Liver (tissue), 9 donors: ENCODE measurements around the gene RMND1. TPM values are rescaled to one million over a fixed set of nuclear protein-coding genes. Genes with fewer than 3 reads are reported as not detected.

Experiments used
- DNase-seq: peaks from one replicate; pipeline ENCODE4 v3.0.0-alpha.2; 2017; ENCODE audit warnings: low spot score
- H3K27ac ChIP-seq, 2 donors: one replicate each; pipeline ENCODE4 v1.7.0; 2013; ENCODE audit warnings: inconsistent platforms in 2 of 2, low read length in 2 of 2, control low read depth in 1 of 2, low read depth in 1 of 2, mild to moderate bottlenecking in 1 of 2
- H3K27me3 ChIP-seq, 4 donors: one replicate each; pipeline versions ENCODE4 v1.6.1 to v1.7.0; 2013; ENCODE audit warnings: low read length in 3 of 4, inconsistent platforms in 1 of 4, mild to moderate bottlenecking in 1 of 4, moderate library complexity in 1 of 4; ENCODE audit not compliant: control insufficient read depth in 4 of 4, insufficient read depth in 4 of 4
- H3K36me3 ChIP-seq, 4 donors: one replicate each; pipeline versions ENCODE4 v1.6.1 to v1.7.0; 2013; ENCODE audit warnings: low read length in 3 of 4, mild to moderate bottlenecking in 3 of 4, low read depth in 1 of 4, moderate library complexity in 1 of 4; ENCODE audit not compliant: control insufficient read depth in 4 of 4, insufficient read depth in 3 of 4
- H3K4me1 ChIP-seq, 4 donors: one replicate each; pipeline versions ENCODE4 v1.6.1 to v1.7.0; 2013; ENCODE audit warnings: low read length in 3 of 4, mild to moderate bottlenecking in 3 of 4, moderate library complexity in 1 of 4; ENCODE audit not compliant: control insufficient read depth in 4 of 4, insufficient read depth in 4 of 4
- H3K4me3 ChIP-seq, 3 donors: one replicate each; pipeline versions ENCODE4 v1.6.1 to v1.7.0; 2013; ENCODE audit warnings: low read length in 3 of 3, control low read depth in 1 of 3, low read depth in 1 of 3, mild to moderate bottlenecking in 1 of 3
- H3K9ac ChIP-seq, 2 donors: one replicate each; pipeline ENCODE4 v1.7.0; 2013; ENCODE audit warnings: low read length in 2 of 2, mild to moderate bottlenecking in 2 of 2, moderate library complexity in 2 of 2, control low read depth in 1 of 2, low read depth in 1 of 2
- H3K9me3 ChIP-seq, 4 donors: one replicate each; pipeline versions ENCODE4 v1.6.1 to v1.7.0; 2013; ENCODE audit warnings: low read length in 3 of 4; ENCODE audit not compliant: control insufficient read depth in 4 of 4
- EGR1 ChIP-seq, 2 donors: IDR thresholded peaks; 2 replicates each; pipeline ENCODE4 v1.6.1; 2016 to 2018; ENCODE audit warnings: antibody characterized with exemption in 2 of 2, low read depth in 2 of 2
- FOXA1 ChIP-seq: IDR thresholded peaks from 2 replicates; pipeline ENCODE4 v1.6.1; 2016; ENCODE audit warnings: antibody characterized with exemption
- FOXA2 ChIP-seq: IDR thresholded peaks from 2 replicates; pipeline ENCODE4 v1.6.1; 2016; ENCODE audit warnings: antibody characterized with exemption
- GABPA ChIP-seq, 2 donors: IDR thresholded peaks in 1 of 2; conservative IDR thresholded peaks in 1 of 2; 2 replicates each; pipeline ENCODE4 v1.6.1; 2016; ENCODE audit warnings: antibody characterized with exemption in 2 of 2, mild to moderate bottlenecking in 1 of 2, moderate library complexity in 1 of 2
- HNF4A ChIP-seq, 2 donors: conservative IDR thresholded peaks; 2 replicates each; pipeline ENCODE4 v1.6.1; 2016; ENCODE audit warnings: antibody characterized with exemption in 2 of 2, mild to moderate bottlenecking in 2 of 2
- HNF4G ChIP-seq: IDR thresholded peaks from 2 replicates; pipeline ENCODE4 v1.6.1; 2016; ENCODE audit warnings: antibody characterized with exemption
- JUND ChIP-seq, 2 donors: IDR thresholded peaks; 2 replicates each; pipeline ENCODE4 v1.6.1; 2016; ENCODE audit warnings: antibody characterized with exemption in 2 of 2
- NR2F2 ChIP-seq: IDR thresholded peaks from 2 replicates; pipeline ENCODE4 v1.6.1; 2016; ENCODE audit warnings: antibody characterized with exemption
- RAD21 ChIP-seq, 2 donors: IDR thresholded peaks; 2 replicates each; pipeline ENCODE4 v1.6.1; 2016; ENCODE audit warnings: antibody characterized with exemption in 2 of 2, mild to moderate bottlenecking in 2 of 2
- RXRA ChIP-seq, 2 donors: IDR thresholded peaks; 2 replicates each; pipeline ENCODE4 v1.6.1; 2017 to 2018; ENCODE audit warnings: antibody characterized with exemption in 2 of 2, mild to moderate bottlenecking in 1 of 2
- SP1 ChIP-seq: IDR thresholded peaks from 2 replicates; pipeline ENCODE4 v1.6.1; 2018; ENCODE audit warnings: antibody characterized with exemption, mild to moderate bottlenecking
- TAF1 ChIP-seq: conservative IDR thresholded peaks from 2 replicates; pipeline ENCODE4 v1.6.1; 2016; ENCODE audit warnings: antibody characterized with exemption, mild to moderate bottlenecking
- YY1 ChIP-seq: IDR thresholded peaks from 2 replicates; pipeline ENCODE4 v1.6.1; 2016; ENCODE audit warnings: antibody characterized with exemption, mild to moderate bottlenecking
- WGBS: extraction: QIAGEN DNeasy Blood & Tissue Kit; methylation state at CpG from one replicate; pipeline ENCODE4 v1.1.7; 2013; 5-methylcytosine and 5-hydroxymethylcytosine counted together
- polyA plus RNA-seq, 2 donors: library from polyadenylated mRNA; stranded (reverse) in 1 of 2; unstranded in 1 of 2; fragments of 200-250 nt in 1 of 2; fragments of >200 nt in 1 of 2; fragmentation: Nextera tagmentation in 1 of 2; extraction: Ambion mirVana in 1 of 2; gene quantifications; one replicate each; pipeline versions ENCODE4 v1.2.1 to v1.2.3, GENCODE V29; 2013 to 2015
- total RNA-seq, 2 donors: library from RNA; depleted of rRNA; stranded (reverse); fragments of >200 nt; gene quantifications; one replicate each; pipeline ENCODE4 v1.2.3, GENCODE V29; 2014
- TF ChIP-seq, protein P1 (sequence below): IDR thresholded peaks from 2 replicates; pipeline ENCODE4 v1.6.1; 2016; ENCODE audit warnings: antibody characterized with exemption
- TF ChIP-seq, protein P2 (sequence below): IDR thresholded peaks from 2 replicates; pipeline ENCODE4 v1.6.1; 2016; ENCODE audit warnings: antibody characterized with exemption
- TF ChIP-seq, protein P3 (sequence below): fragments of 150-350 bp; IDR thresholded peaks from 2 replicates; pipeline ENCODE4 v1.5.1; 2017; ENCODE audit warnings: improper control_type of control experiment, low read depth, low read length; ENCODE audit not compliant: missing input control
- TF ChIP-seq, protein P4 (sequence below): IDR thresholded peaks from 2 replicates; pipeline ENCODE4 v1.6.1; 2016; ENCODE audit warnings: antibody characterized with exemption, mild to moderate bottlenecking
- donor health status: healthy.
- donor health status: healthy.
- donor health status: healthy.
- donor health status: healthy.
- donor health status: healthy.

The RMND1 gene
- total and polyA plus RNA-seq, 4 donors: 13.2 to 22.6 (median 18.1) TPM

DNA sequence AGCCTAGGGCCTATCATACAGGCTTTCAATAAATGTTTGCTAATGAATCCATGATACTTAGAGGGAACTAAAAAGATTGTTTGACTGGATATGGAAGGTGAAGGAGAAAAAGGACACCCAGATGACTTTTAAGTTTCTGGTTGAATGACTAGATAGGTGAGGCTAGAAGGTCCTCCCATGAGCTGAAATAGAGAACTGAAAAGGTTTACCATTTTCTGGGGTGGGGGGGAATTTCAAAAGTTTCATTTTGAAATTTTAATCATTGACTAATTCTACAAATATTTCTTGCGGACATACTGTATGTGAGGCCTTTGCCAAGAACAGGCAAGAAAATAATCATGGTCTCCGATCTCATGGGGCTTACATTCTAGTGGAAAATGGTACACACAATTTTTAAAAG is 42.7 kb downstream of the RMND1 start:
- TF ChIP-seq HNF4A (conservative IDR thresholded peaks at IDR 0.05): no peak
- DNase-seq: no peak
- Histone ChIP-seq H3K4me1 (no peaks in the 10 kb centered on the region), H3K36me3 (peaks cover 6 to 36% (median 21%) of the 10 kb centered on the region in 4 donors), H3K4me3 (no peak overlapping the region), H3K27ac (no peak overlapping the region), H3K9me3 (no peaks in the 10 kb centered on the region), H3K9ac (no peak overlapping the region), H3K27me3 (no peaks in the 10 kb centered on the region)
- WGBS: 91% methylated on average over 2 of the region's 2 CpGs

DNA sequence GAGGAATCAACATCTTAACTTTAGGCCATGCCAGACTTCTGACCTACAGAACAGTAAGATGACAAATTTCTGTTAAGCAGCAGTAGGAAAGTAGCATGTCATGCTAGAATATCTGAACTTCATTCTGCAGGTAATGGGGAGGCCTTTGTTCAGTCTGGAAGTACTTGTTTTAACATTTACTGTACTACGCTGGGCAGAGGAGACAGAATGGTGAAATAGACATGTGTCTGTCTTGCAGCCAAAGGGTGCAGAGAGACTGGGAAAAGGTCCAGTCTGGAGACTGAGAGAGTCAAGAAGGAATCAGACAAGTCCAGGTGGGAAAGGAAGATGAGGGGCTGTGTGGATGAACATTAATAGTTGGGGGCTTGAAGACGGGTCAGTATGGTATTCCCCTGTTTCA is 43.1 kb downstream of the RMND1 start:
- 81% methylated on average over 2 of the region's 2 CpGs for WGBS
- Histone ChIP-seq H3K9me3 (no peaks in the 10 kb centered on the region), H3K36me3 (peaks cover 5 to 33% (median 19%) of the 10 kb centered on the region in 4 donors)

DNA sequence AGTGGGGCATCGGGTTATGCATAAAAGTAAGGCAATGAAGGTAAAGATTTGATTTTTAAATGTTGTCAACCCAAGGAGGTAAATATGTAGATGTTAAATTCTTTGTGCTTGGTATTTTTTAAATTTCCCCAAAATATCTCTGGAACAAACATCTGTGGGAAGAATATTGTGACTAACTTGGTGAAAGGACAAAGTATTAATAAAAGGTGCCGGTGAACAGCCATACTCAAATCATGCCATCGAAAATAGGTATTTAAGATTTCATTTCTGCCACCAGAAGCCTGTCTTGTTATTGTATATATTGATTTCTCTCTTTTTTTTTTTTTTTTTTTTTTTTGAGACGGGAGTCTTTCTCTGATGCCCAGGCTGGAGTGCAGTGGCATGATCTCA is 48.0 kb downstream of the RMND1 start:
- no peak for DNase-seq
- H3K27ac ChIP-seq: no peak overlapping the region
- no peak overlapping the region for H3K4me3 ChIP-seq
- TF ChIP-seq JUND (IDR thresholded peaks at IDR 0.05): no peak
- TF ChIP-seq, protein P1, sequence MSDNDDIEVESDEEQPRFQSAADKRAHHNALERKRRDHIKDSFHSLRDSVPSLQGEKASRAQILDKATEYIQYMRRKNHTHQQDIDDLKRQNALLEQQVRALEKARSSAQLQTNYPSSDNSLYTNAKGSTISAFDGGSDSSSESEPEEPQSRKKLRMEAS: no peak
- no peak for TF ChIP-seq FOXA1
- no peak for TF ChIP-seq RXRA (IDR thresholded peaks at IDR 0.05)
- no peak for TF ChIP-seq NR2F2
- no peak for TF ChIP-seq FOXA2
- no peak for TF ChIP-seq SP1
- TF ChIP-seq, protein P2, sequence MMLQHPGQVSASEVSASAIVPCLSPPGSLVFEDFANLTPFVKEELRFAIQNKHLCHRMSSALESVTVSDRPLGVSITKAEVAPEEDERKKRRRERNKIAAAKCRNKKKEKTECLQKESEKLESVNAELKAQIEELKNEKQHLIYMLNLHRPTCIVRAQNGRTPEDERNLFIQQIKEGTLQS: no peak
- no peak for TF ChIP-seq GABPA (IDR thresholded peaks at IDR 0.05 in 1 of 2, conservative IDR thresholded peaks at IDR 0.05 in 1 of 2)
- TF ChIP-seq, protein P3, sequence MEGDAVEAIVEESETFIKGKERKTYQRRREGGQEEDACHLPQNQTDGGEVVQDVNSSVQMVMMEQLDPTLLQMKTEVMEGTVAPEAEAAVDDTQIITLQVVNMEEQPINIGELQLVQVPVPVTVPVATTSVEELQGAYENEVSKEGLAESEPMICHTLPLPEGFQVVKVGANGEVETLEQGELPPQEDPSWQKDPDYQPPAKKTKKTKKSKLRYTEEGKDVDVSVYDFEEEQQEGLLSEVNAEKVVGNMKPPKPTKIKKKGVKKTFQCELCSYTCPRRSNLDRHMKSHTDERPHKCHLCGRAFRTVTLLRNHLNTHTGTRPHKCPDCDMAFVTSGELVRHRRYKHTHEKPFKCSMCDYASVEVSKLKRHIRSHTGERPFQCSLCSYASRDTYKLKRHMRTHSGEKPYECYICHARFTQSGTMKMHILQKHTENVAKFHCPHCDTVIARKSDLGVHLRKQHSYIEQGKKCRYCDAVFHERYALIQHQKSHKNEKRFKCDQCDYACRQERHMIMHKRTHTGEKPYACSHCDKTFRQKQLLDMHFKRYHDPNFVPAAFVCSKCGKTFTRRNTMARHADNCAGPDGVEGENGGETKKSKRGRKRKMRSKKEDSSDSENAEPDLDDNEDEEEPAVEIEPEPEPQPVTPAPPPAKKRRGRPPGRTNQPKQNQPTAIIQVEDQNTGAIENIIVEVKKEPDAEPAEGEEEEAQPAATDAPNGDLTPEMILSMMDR: no peak
- TF ChIP-seq EGR1 (IDR thresholded peaks at IDR 0.05; ENCODE audit: low read depth in 2 of 2): no peak
- TF ChIP-seq RAD21 (IDR thresholded peaks at IDR 0.05): no peak
- TF ChIP-seq HNF4G: no peak
- TF ChIP-seq HNF4A (conservative IDR thresholded peaks at IDR 0.05): no peak
- no peak for TF ChIP-seq YY1
- TF ChIP-seq, protein P4, sequence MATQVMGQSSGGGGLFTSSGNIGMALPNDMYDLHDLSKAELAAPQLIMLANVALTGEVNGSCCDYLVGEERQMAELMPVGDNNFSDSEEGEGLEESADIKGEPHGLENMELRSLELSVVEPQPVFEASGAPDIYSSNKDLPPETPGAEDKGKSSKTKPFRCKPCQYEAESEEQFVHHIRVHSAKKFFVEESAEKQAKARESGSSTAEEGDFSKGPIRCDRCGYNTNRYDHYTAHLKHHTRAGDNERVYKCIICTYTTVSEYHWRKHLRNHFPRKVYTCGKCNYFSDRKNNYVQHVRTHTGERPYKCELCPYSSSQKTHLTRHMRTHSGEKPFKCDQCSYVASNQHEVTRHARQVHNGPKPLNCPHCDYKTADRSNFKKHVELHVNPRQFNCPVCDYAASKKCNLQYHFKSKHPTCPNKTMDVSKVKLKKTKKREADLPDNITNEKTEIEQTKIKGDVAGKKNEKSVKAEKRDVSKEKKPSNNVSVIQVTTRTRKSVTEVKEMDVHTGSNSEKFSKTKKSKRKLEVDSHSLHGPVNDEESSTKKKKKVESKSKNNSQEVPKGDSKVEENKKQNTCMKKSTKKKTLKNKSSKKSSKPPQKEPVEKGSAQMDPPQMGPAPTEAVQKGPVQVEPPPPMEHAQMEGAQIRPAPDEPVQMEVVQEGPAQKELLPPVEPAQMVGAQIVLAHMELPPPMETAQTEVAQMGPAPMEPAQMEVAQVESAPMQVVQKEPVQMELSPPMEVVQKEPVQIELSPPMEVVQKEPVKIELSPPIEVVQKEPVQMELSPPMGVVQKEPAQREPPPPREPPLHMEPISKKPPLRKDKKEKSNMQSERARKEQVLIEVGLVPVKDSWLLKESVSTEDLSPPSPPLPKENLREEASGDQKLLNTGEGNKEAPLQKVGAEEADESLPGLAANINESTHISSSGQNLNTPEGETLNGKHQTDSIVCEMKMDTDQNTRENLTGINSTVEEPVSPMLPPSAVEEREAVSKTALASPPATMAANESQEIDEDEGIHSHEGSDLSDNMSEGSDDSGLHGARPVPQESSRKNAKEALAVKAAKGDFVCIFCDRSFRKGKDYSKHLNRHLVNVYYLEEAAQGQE: no peak
- TF ChIP-seq TAF1: no peak
- H3K9ac ChIP-seq: no peak overlapping the region
- WGBS: 83% methylated on average over 4 of the region's 4 CpGs
- H3K36me3 ChIP-seq: peaks cover 2 to 21% (median 9%) of the 10 kb centered on the region in 4 donors
- peaks cover 0 to 16% (median 6%) of the 10 kb centered on the region in 4 donors for H3K4me1 ChIP-seq
- H3K27me3 ChIP-seq: no peaks in the 10 kb centered on the region
- H3K9me3 ChIP-seq: no peaks in the 10 kb centered on the region

More for the DNA sequence above, 43.1 kb downstream of the RMND1 start:
- Histone ChIP-seq H3K27ac (no peak overlapping the region), H3K27me3 (no peaks in the 10 kb centered on the region), H3K9ac (no peak overlapping the region), H3K4me3 (no peak overlapping the region), H3K4me1 (no peaks in the 10 kb centered on the region)
- TF ChIP-seq RXRA (IDR thresholded peaks at IDR 0.05) (no peak), GABPA (IDR thresholded peaks at IDR 0.05 in 1 of 2, conservative IDR thresholded peaks at IDR 0.05 in 1 of 2) (no peak), SP1 (no peak)
- TF ChIP-seq, protein P4: no peak
- DNase-seq: no peak
